Fibroblast of the aortic adventitia (primary cell): ENCODE measurements around the gene DSCAML1. TPM values are rescaled to one million over a fixed set of nuclear protein-coding genes. Genes with fewer than 3 reads are reported as not detected.

Experiments
- DNase-seq: peaks from one replicate; pipeline ENCODE4 v3.0.0-alpha.2; 2010; ENCODE audit warnings: low read depth
- H3K4me3 ChIP-seq: 2 replicates; pipeline ENCODE4 v1.5.1; 2011; ENCODE audit warnings: low read depth, mild to moderate bottlenecking, control low read depth, low read length, moderate library complexity
- CTCF ChIP-seq: IDR thresholded peaks from 2 replicates; pipeline ENCODE4 v1.5.1; 2011; ENCODE audit warnings: mild to moderate bottlenecking, low read length, control low read depth, inconsistent platforms; ENCODE audit not compliant: insufficient read depth
- total RNA-seq: library from RNA; depleted of rRNA; stranded (reverse); fragments of >200 nt; gene quantifications from 2 replicates; pipeline ENCODE4 v1.2.3, GENCODE V29; 2012; ENCODE audit warnings: low replicate concordance

Gene DSCAML1
- total RNA-seq, 1 donor = not detected

- no peak overlapping the region for H3K4me3 ChIP-seq
- TF ChIP-seq CTCF = no peak
- DNase-seq = no peak
These were observed 416.3 kb downstream of the DSCAML1 start for GRCh38 chr11:117380676-117381075.

- DNase-seq = no peak
- H3K4me3 ChIP-seq = no peak overlapping the region
- no peak for TF ChIP-seq CTCF
These were observed 417.8 kb downstream of the DSCAML1 start for GRCh38 chr11:117378976-117379865.

Other genes with a start within 250 kb of the DSCAML1 start
- gene FXYD2, start 27.5 kb upstream of the DSCAML1 start, total RNA-seq = not detected in 2 replicates
- 0.98 and 1.3 TPM in 2 replicates for gene FXYD6, start 79.4 kb upstream of the DSCAML1 start, total RNA-seq
- gene TMPRSS13, start 132.2 kb upstream of the DSCAML1 start, total RNA-seq = not detected in 2 replicates
- not detected in 2 replicates for gene IL10RA, start 189.2 kb upstream of the DSCAML1 start, total RNA-seq